SW 1271 (cell line): ENCODE data around the gene SCARB1.

Source experiments
- DNase-seq, 2 experiments: peaks; one replicate each; lab custom pipeline; 2025; lab: John Stamatoyannopoulos, UW

The SCARB1 gene

GRCh38 chr12:124760560-124760959 is 103.1 kb downstream of the SCARB1 start:
- no peak for DNase-seq

- DNase-seq: no peak
These were observed 103.7 kb downstream of the SCARB1 start for GRCh38 chr12:124759841-124760503.

- no peak for DNase-seq
These were observed 105.1 kb downstream of the SCARB1 start for GRCh38 chr12:124758266-124759220.

GRCh38 chr12:124757329-124757728 is 106.3 kb downstream of the SCARB1 start:
- DNase-seq: no peak

GRCh38 chr12:124756760-124757159 is 106.9 kb downstream of the SCARB1 start:
- no peak for DNase-seq

GRCh38 chr12:124756166-124756565 is 107.5 kb downstream of the SCARB1 start:
- DNase-seq: no peak

- no peak for DNase-seq
These were observed 107.9 kb downstream of the SCARB1 start for GRCh38 chr12:124755801-124756148.

- no peak for DNase-seq
These were observed 108.5 kb downstream of the SCARB1 start for GRCh38 chr12:124754949-124755800.

- DNase-seq: no peak
These were observed 109.2 kb downstream of the SCARB1 start for GRCh38 chr12:124754491-124754890.

- DNase-seq: no peak
These were observed 109.7 kb downstream of the SCARB1 start for GRCh38 chr12:124753993-124754392.

GRCh38 chr12:124753228-124753591 is 110.5 kb downstream of the SCARB1 start:
- no peak for DNase-seq

- DNase-seq: no peak
These were observed 111.0 kb downstream of the SCARB1 start for GRCh38 chr12:124752437-124753227.

GRCh38 chr12:124751654-124752355 is 111.9 kb downstream of the SCARB1 start:
- no peak for DNase-seq

GRCh38 chr12:124750787-124751471 is 112.7 kb downstream of the SCARB1 start:
- DNase-seq: peak in 1 of 2 experiments; percentile 22

- DNase-seq: no peak
These were observed 113.5 kb downstream of the SCARB1 start for GRCh38 chr12:124750149-124750656.

- DNase-seq: no peak
These were observed 113.9 kb downstream of the SCARB1 start for GRCh38 chr12:124749725-124750124.

GRCh38 chr12:124747426-124748161 is 116.1 kb downstream of the SCARB1 start:
- peak in 1 of 2 experiments; percentile 17 for DNase-seq

GRCh38 chr12:124746649-124747425 is 116.8 kb downstream of the SCARB1 start:
- no peak for DNase-seq
